CD4-positive, CD25-positive, alpha-beta regulatory T cell (primary cell): ENCODE measurements around the gene PRSS53. TPM values are rescaled to one million over a fixed set of nuclear protein-coding genes. Genes with fewer than 3 reads are reported as not detected.

ENCODE experiments used
- ATAC-seq, 2 donors: fragments of 150-1000 bp; cut with Tn5 transposase; one replicate each; pipeline ENCODE4 v1.10.0; 2021; ENCODE audit warnings: low read depth in 2 of 2, moderate number of reproducible peaks in 2 of 2, moderate library complexity in 1 of 2
- DNase-seq, 3 donors: peaks; one replicate each; pipeline versions ENCODE4 v3.0.0 to v3.0.0-alpha.2; 2012 to 2022; ENCODE audit warnings: mixed read lengths in 1 of 3
- H3K27ac ChIP-seq: one replicate; pipeline ENCODE4 v1.7.0; 2013; ENCODE audit warnings: mild to moderate bottlenecking, low read length; ENCODE audit not compliant: insufficient read depth, poor library complexity, severe bottlenecking
- H3K27me3 ChIP-seq: one replicate; pipeline ENCODE4 v1.7.0; 2013; ENCODE audit warnings: low read length; ENCODE audit not compliant: control insufficient read depth, insufficient read depth
- H3K36me3 ChIP-seq: one replicate; pipeline ENCODE4 v1.7.0; 2013; ENCODE audit warnings: mild to moderate bottlenecking, low read length, moderate library complexity; ENCODE audit not compliant: control insufficient read depth, insufficient read depth
- H3K4me1 ChIP-seq: 2 replicates; pipeline ENCODE4 v1.7.0; 2013; ENCODE audit warnings: mild to moderate bottlenecking, low read length; ENCODE audit not compliant: insufficient read depth, control insufficient read depth, poor library complexity, severe bottlenecking
- H3K4me3 ChIP-seq: one replicate; pipeline ENCODE4 v1.7.0; 2013; ENCODE audit warnings: low read depth, mild to moderate bottlenecking, low read length, moderate library complexity
- H3K9me3 ChIP-seq, 2 experiments: 1 replicate in 1 of 2; 2 replicates in 1 of 2; pipeline ENCODE4 v1.7.0; 2013; ENCODE audit warnings: low read length in 2 of 2, mild to moderate bottlenecking in 1 of 2, moderate library complexity in 1 of 2; ENCODE audit not compliant: control insufficient read depth in 2 of 2
- H3K27ac Mint-ChIP-seq, 3 donors: one replicate each; pipeline ENCODE4 v1.8.0; 2020 to 2022; ENCODE audit warnings: mild to moderate bottlenecking in 3 of 3, mixed read lengths in 3 of 3, moderate library complexity in 2 of 3
- H3K27me3 Mint-ChIP-seq: one replicate; pipeline ENCODE4 v1.8.0; 2022; ENCODE audit warnings: mild to moderate bottlenecking, mixed read lengths
- H3K36me3 Mint-ChIP-seq: one replicate; pipeline ENCODE4 v1.8.0; 2020; ENCODE audit warnings: mixed read lengths
- H3K4me1 Mint-ChIP-seq, 4 donors: one replicate each; pipeline ENCODE4 v1.8.0; 2020 to 2022; ENCODE audit warnings: mixed read lengths in 4 of 4, mild to moderate bottlenecking in 1 of 4
- H3K4me3 Mint-ChIP-seq, 4 donors: one replicate each; pipeline ENCODE4 v1.8.0; 2020 to 2022; ENCODE audit warnings: mild to moderate bottlenecking in 4 of 4, mixed read lengths in 4 of 4, moderate library complexity in 3 of 4
- H3K9me3 Mint-ChIP-seq, 7 donors: one replicate each; pipeline ENCODE4 v1.8.0; 2020 to 2022; ENCODE audit warnings: mixed read lengths in 7 of 7, mild to moderate bottlenecking in 3 of 7, moderate library complexity in 2 of 7
- polyA plus RNA-seq, 4 donors: library from polyadenylated mRNA; unstranded; fragments of 300-500 nt; fragmentation: Illumina TruSeq; gene quantifications; one replicate each; pipeline ENCODE4 v1.2.3, GENCODE V29; 2021
- total RNA-seq: library from RNA; stranded (reverse); gene quantifications from one replicate; pipeline ENCODE4 v1.2.3, GENCODE V29; 2022

Gene PRSS53
- total and polyA plus RNA-seq, 5 donors from 2014 or later = 0.41 to 8.2 (median 0.75) TPM

- Histone ChIP-seq H3K27me3 (no peaks in the 10 kb centered on the region), H3K4me3 (no peak overlapping the region), H3K36me3 (no peaks in the 10 kb centered on the region), H3K27ac (no peak overlapping the region), H3K9me3 (no peaks in the 10 kb centered on the region), H3K4me1 (peaks cover 22% of the 10 kb centered on the region)
- Mint-ChIP-seq H3K27ac (no peak overlapping the region), H3K4me1 (peaks cover 0 to 35% (median 23%) of the 10 kb centered on the region in 4 donors), H3K9me3 (no peaks in the 10 kb centered on the region), H3K4me3 (no peak overlapping the region), H3K27me3 (no peaks in the 10 kb centered on the region), H3K36me3 (peaks cover 11% of the 10 kb centered on the region)
- DNase-seq (no peak), ATAC-seq (no peak)
Observed at GRCh38 chr16:31061813-31062440, 26.8 kb downstream of the PRSS53 start.

- peaks cover 11% of the 10 kb centered on the region for H3K36me3 Mint-ChIP-seq
- no peak overlapping the region for H3K27ac Mint-ChIP-seq
- H3K4me3 Mint-ChIP-seq = no peak overlapping the region
- peaks cover 22% of the 10 kb centered on the region for H3K4me1 ChIP-seq
- no peak overlapping the region for H3K4me3 ChIP-seq
- H3K36me3 ChIP-seq = no peaks in the 10 kb centered on the region
- H3K27me3 ChIP-seq = no peaks in the 10 kb centered on the region
- H3K27me3 Mint-ChIP-seq = no peaks in the 10 kb centered on the region
- H3K9me3 Mint-ChIP-seq = no peaks in the 10 kb centered on the region
- peaks cover 0 to 31% (median 20%) of the 10 kb centered on the region in 4 donors for H3K4me1 Mint-ChIP-seq
- no peaks in the 10 kb centered on the region for H3K9me3 ChIP-seq
- DNase-seq = no peak
- no peak for ATAC-seq
- H3K27ac ChIP-seq = no peak overlapping the region
Observed at GRCh38 chr16:31061126-31061812, 27.5 kb downstream of the PRSS53 start.

DNA sequence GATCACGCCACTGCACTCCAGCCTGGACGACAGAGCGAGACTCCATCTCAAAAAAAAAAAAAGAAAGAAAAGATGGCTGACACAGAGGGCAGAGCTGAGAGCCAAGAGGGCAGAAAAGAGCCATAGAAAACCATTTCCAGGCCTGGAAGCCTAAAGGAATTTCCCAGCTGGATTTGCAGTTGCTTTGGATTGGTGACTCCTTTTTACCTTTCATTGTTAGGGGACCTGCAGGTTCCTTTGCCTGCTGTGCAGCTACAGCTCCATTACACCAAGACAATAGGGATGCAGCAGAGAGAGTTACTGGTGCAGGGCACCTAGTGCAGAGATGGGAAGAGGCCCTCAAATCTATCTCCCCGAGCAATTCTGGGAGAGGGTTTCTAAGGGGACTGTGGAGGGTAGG lies 33.1 kb downstream of the PRSS53 start:
- H3K27ac Mint-ChIP-seq = no peak overlapping the region
- Histone ChIP-seq H3K36me3 (no peaks in the 10 kb centered on the region), H3K9me3 (no peaks in the 10 kb centered on the region), H3K27me3 (no peaks in the 10 kb centered on the region), H3K4me1 (no peaks in the 10 kb centered on the region), H3K4me3 (no peak overlapping the region), H3K27ac (no peak overlapping the region)
- H3K4me3 Mint-ChIP-seq = no peak overlapping the region
- H3K9me3 Mint-ChIP-seq = no peaks in the 10 kb centered on the region
- DNase-seq (no peak), ATAC-seq (no peak)
- H3K4me1 Mint-ChIP-seq = peaks cover 0 to 2% (median 0%) of the 10 kb centered on the region in 4 donors
- H3K36me3 Mint-ChIP-seq = peaks cover 8% of the 10 kb centered on the region
- H3K27me3 Mint-ChIP-seq = no peaks in the 10 kb centered on the region

- Mint-ChIP-seq H3K36me3 (peaks cover 4% of the 10 kb centered on the region), H3K4me1 (peaks cover 0 to 2% (median 0%) of the 10 kb centered on the region in 4 donors), H3K9me3 (no peaks in the 10 kb centered on the region), H3K27me3 (no peaks in the 10 kb centered on the region), H3K4me3 (no peak overlapping the region), H3K27ac (no peak overlapping the region)
- Histone ChIP-seq H3K4me1 (no peaks in the 10 kb centered on the region), H3K4me3 (no peak overlapping the region), H3K27ac (no peak overlapping the region), H3K9me3 (no peaks in the 10 kb centered on the region), H3K27me3 (no peaks in the 10 kb centered on the region), H3K36me3 (no peaks in the 10 kb centered on the region)
- ATAC-seq (no peak), DNase-seq (no peak)
Observed at GRCh38 chr16:31052114-31052513, 36.6 kb downstream of the PRSS53 start.

DNA sequence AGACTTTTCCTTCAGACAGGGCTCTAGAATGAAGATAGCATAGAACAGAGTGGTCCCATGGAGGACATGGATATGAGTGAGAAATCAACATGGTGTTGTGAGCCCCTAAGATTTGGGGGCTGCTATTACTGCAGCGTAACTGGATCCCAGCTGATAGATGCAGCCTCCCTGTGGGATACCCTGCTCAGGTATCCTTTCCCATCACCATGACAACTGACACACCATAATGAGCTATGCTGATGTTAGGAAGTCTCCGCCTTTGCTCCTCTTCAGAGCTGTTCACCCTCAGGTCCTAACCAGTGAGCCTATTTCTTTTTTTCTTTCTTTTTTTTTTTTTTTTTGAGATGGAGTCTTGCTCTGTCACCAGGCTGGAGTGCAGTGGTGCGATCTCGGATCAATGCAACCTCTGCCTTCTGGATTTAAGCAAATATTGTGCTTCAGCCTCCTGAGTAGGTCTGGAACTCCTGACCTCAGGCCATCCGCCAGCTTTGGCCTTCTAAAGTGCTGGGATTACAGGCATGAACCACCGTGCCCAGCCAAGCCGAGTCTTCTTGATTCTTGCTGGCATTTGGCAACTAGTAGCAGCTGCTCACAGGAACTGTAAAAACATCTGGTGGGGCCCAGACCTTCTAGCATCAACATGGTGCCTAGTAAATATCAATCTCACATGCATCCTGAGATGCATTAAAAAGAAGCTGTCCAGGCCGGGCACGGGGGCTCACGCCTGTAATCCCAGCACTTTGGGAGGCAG lies 38.3 kb downstream of the PRSS53 start:
- Histone ChIP-seq H3K4me3 (no peak overlapping the region), H3K27ac (no peak overlapping the region), H3K27me3 (no peaks in the 10 kb centered on the region), H3K36me3 (no peaks in the 10 kb centered on the region), H3K4me1 (no peaks in the 10 kb centered on the region), H3K9me3 (no peaks in the 10 kb centered on the region)
- H3K4me1 Mint-ChIP-seq = peaks cover 0 to 6% (median 3%) of the 10 kb centered on the region in 4 donors
- peaks cover 0 to 1% (median 0%) of the 10 kb centered on the region in 7 donors for H3K9me3 Mint-ChIP-seq
- H3K27me3 Mint-ChIP-seq = peaks cover 5% of the 10 kb centered on the region
- no peak overlapping the region for H3K27ac Mint-ChIP-seq
- no peaks in the 10 kb centered on the region for H3K36me3 Mint-ChIP-seq
- DNase-seq = no peak
- ATAC-seq = no peak
- no peak overlapping the region for H3K4me3 Mint-ChIP-seq

- Histone ChIP-seq H3K9me3 (no peaks in the 10 kb centered on the region), H3K36me3 (peaks cover 16% of the 10 kb centered on the region), H3K4me1 (no peaks in the 10 kb centered on the region), H3K27ac (no peak overlapping the region), H3K4me3 (no peak overlapping the region), H3K27me3 (no peaks in the 10 kb centered on the region)
- H3K4me3 Mint-ChIP-seq = no peak overlapping the region
- H3K27me3 Mint-ChIP-seq = peaks cover 9% of the 10 kb centered on the region
- H3K9me3 Mint-ChIP-seq = peaks cover 0 to 1% (median 0%) of the 10 kb centered on the region in 7 donors
- ATAC-seq (no peak), DNase-seq (no peak)
- no peak overlapping the region for H3K27ac Mint-ChIP-seq
- peaks cover 5% of the 10 kb centered on the region for H3K36me3 Mint-ChIP-seq
- H3K4me1 Mint-ChIP-seq = peaks cover 0 to 6% (median 2%) of the 10 kb centered on the region in 4 donors
Observed at GRCh38 chr16:31043898-31044481, 44.8 kb downstream of the PRSS53 start.

- Mint-ChIP-seq H3K27ac (no peak overlapping the region), H3K9me3 (peaks cover 0 to 1% (median 0%) of the 10 kb centered on the region in 7 donors), H3K4me1 (peaks cover 0 to 6% (median 2%) of the 10 kb centered on the region in 4 donors), H3K4me3 (no peak overlapping the region), H3K27me3 (peaks cover 9% of the 10 kb centered on the region), H3K36me3 (peaks cover 10% of the 10 kb centered on the region)
- no peaks in the 10 kb centered on the region for H3K27me3 ChIP-seq
- H3K9me3 ChIP-seq = no peaks in the 10 kb centered on the region
- H3K4me1 ChIP-seq = no peaks in the 10 kb centered on the region
- no peak for ATAC-seq
- H3K36me3 ChIP-seq = peaks cover 21% of the 10 kb centered on the region
- no peak overlapping the region for H3K4me3 ChIP-seq
- no peak for DNase-seq
- H3K27ac ChIP-seq = no peak overlapping the region
Observed at GRCh38 chr16:31043352-31043751, 45.4 kb downstream of the PRSS53 start.
